Body of pancreas (tissue), 4 donors: Measurements from ENCODE around the gene ARF6.
A peak's percentile ranks its signal among the peaks of the same experiment; 100 is the strongest.

Experiments used
- POLR2A ChIP-seq, 3 donors: fragments of 450-650 bp; IDR thresholded peaks; one replicate each; pipeline ENCODE4 v1.6.1; 2016; ENCODE audit warnings: antibody characterized with exemption in 3 of 3, mild to moderate bottlenecking in 2 of 3
- TF ChIP-seq, protein P1 (sequence below), 7 experiments: fragments of 450-650 bp in 4 of 7; fragments of 200-600 bp in 3 of 7; sonication (generic) in 3 of 7; IDR thresholded peaks; one replicate each; pipeline ENCODE4 v1.5.1; 2016 to 2019; ENCODE audit warnings: antibody characterized with exemption in 7 of 7

DNA sequence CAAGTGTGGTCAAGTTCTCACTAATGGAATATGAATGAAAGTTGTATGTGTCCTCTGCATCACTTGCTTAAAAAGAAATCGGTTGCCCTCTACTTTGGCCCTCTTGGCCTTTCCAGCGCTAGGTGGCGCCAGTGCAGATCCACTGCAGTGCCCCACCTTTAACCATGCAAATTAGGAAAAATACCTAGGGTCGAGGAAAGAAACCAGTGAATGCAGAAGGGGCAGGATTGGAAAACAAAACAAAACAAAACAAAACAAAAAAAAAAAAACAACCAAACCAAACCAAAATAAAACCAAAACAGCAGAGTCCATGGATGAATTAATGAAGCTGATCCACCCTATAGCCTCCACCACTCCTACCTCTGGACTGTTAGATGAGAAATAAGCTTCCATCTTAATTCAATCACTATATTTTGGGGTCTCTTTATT, 27.4 kb upstream of the ARF6 start:
- TF ChIP-seq, protein P1, sequence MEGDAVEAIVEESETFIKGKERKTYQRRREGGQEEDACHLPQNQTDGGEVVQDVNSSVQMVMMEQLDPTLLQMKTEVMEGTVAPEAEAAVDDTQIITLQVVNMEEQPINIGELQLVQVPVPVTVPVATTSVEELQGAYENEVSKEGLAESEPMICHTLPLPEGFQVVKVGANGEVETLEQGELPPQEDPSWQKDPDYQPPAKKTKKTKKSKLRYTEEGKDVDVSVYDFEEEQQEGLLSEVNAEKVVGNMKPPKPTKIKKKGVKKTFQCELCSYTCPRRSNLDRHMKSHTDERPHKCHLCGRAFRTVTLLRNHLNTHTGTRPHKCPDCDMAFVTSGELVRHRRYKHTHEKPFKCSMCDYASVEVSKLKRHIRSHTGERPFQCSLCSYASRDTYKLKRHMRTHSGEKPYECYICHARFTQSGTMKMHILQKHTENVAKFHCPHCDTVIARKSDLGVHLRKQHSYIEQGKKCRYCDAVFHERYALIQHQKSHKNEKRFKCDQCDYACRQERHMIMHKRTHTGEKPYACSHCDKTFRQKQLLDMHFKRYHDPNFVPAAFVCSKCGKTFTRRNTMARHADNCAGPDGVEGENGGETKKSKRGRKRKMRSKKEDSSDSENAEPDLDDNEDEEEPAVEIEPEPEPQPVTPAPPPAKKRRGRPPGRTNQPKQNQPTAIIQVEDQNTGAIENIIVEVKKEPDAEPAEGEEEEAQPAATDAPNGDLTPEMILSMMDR (IDR thresholded peaks at IDR 0.05) = peak; percentile 57 to 87 (median 79)
- no peak for TF ChIP-seq POLR2A (IDR thresholded peaks at IDR 0.05)
